ENCODE data around the gene OR13A1. TPM values are rescaled to one million over a fixed set of nuclear protein-coding genes. Genes with fewer than 3 reads are reported as not detected.

Gene OR13A1
- total RNA-seq, 1 experiment from 2014 or later: 0.15 TPM

- H3T11ph ChIP-seq (ENCODE audit: low read length): no peak overlapping the region
These were observed 59.2 kb downstream of the OR13A1 start for GRCh38 chr10:45256246-45256645.

More at GRCh38 chr10:45256246-45256645, 59.2 kb downstream of the OR13A1 start:
- H3K23me2 ChIP-seq (ENCODE audit: insufficient read length, low read depth, low read length, poor library complexity, severe bottlenecking): no peaks in the 10 kb centered on the region
- H4K8ac ChIP-seq (replicated peaks; ENCODE audit: insufficient read length, low read depth, low read length): no peak overlapping the region
- no peak overlapping the region for H2BK12ac ChIP-seq (ENCODE audit: insufficient read length, low read depth, low read length)
- H2BK5ac ChIP-seq (ENCODE audit: insufficient read length, low read length): no peak overlapping the region
- peaks cover 3% of the 10 kb centered on the region; the same call in 1 of the 2 replicates for H3K27me3 Mint-ChIP-seq (ENCODE audit: low read depth)
- no peak overlapping the region for H3K4ac ChIP-seq (ENCODE audit: low read depth, low read length)
- no peak overlapping the region for H3K56ac ChIP-seq (ENCODE audit: insufficient read length, low read depth, low read length)
- H4K20me1 ChIP-seq (ENCODE audit: control insufficient read depth, insufficient read depth, insufficient read length): no peaks in the 10 kb centered on the region
- H3K27ac Mint-ChIP-seq: no peak overlapping the region
- H4K5ac ChIP-seq (ENCODE audit: insufficient read length, low read depth, low read length): no peak overlapping the region
- H3K4me2 ChIP-seq (ENCODE audit: insufficient read depth, insufficient read length, low read length): no peak overlapping the region
- H2BK20ac ChIP-seq (ENCODE audit: low read depth, low read length, poor library complexity, severe bottlenecking): no peak overlapping the region
- no peaks in the 10 kb centered on the region for H3K79me1 ChIP-seq (ENCODE audit: insufficient read depth, low read depth, low read length, poor library complexity, severe bottlenecking)
- H3K79me2 ChIP-seq (ENCODE audit: insufficient read depth, low read length): no peaks in the 10 kb centered on the region
- no peak overlapping the region for H3K23ac ChIP-seq (ENCODE audit: insufficient read length, low read depth, low read length)
- H3K18ac ChIP-seq (ENCODE audit: insufficient read length, low read depth, low read length): no peak overlapping the region
- H2AFZ ChIP-seq (ENCODE audit: low read length): no peak overlapping the region
- no peak for TF ChIP-seq CTCF (conservative IDR thresholded peaks at IDR 0.05)
- H2AK5ac ChIP-seq (ENCODE audit: insufficient read length, low read length): no peak overlapping the region
- no peaks in the 10 kb centered on the region for H3K27me3 ChIP-seq (ENCODE audit: insufficient read depth, low read length)
- DNase-seq: no peak
- H3K4me1 Mint-ChIP-seq: no peaks in the 10 kb centered on the region
- no peak overlapping the region for H3K9ac ChIP-seq (ENCODE audit: extremely low read depth, insufficient read length, low read length)
- no peak overlapping the region for H2BK15ac ChIP-seq (ENCODE audit: low read depth, low read length)
- H3K27ac ChIP-seq (ENCODE audit: insufficient read length, low read depth, low read length): no peak overlapping the region
- no peaks in the 10 kb centered on the region for H3K4me1 ChIP-seq (ENCODE audit: insufficient read depth, low read length)
- no peak overlapping the region for H3K14ac ChIP-seq (ENCODE audit: insufficient read depth, low read length)
- H3K36me3 Mint-ChIP-seq (ENCODE audit: insufficient read depth in 1 of 3, low read depth in 3 of 3): no peaks in the 10 kb centered on the region; a peak in 1 of 7 replicates
- H3K9me3 ChIP-seq (ENCODE audit: control insufficient read depth, low read depth, low read length): no peaks in the 10 kb centered on the region
- H2BK120ac ChIP-seq (ENCODE audit: low read depth, low read length, poor library complexity, severe bottlenecking): no peak overlapping the region
- H4K91ac ChIP-seq (ENCODE audit: insufficient read length, low read depth, low read length): no peak overlapping the region
- no peak overlapping the region for H3K4me3 Mint-ChIP-seq
- H3K9me3 Mint-ChIP-seq: peaks cover 2 to 11% of the 10 kb centered on the region in 2 experiments; a peak in 3 of 5 replicates
